Measurements from ENCODE around the gene DGKH. TPM values are rescaled to one million over a fixed set of nuclear protein-coding genes. Genes with fewer than 3 reads are reported as not detected.

DGKH gene
- total and polyA plus RNA-seq, 2 donors (not counting 1 experiment from before 2014, with no cell fraction given): 6.1 to 7.9 TPM

DNA sequence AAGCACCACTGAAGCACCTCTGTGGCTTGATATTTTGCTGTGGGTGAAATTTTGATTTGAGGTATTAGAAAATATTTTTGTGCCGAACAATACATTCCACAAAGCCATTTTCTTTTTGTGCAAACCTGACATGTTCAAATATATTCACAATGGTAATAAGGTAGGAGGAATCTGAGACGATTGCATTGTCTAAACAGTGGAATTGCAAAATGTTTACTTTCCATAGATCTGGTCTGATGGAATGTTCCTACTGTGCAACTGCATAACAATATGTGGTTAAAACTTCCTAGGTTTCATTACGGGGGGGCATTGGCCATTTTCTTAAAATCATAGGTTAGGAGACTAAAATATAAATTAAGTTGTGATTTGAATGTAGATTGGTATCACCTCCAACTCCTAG is 180.8 kb downstream of the DGKH start:
- H3K79me2 ChIP-seq (ENCODE audit: control insufficient read depth, insufficient read depth, low read length): no peaks in the 10 kb centered on the region
- H4K20me1 ChIP-seq (ENCODE audit: control insufficient read depth, extremely low read depth, insufficient read depth, low read length): no peaks in the 10 kb centered on the region
- no peaks in the 10 kb centered on the region for H3K4me1 ChIP-seq (ENCODE audit: control insufficient read depth, extremely low read depth, insufficient read depth, low read length)
- H3K9ac ChIP-seq (ENCODE audit: insufficient read depth, low read length): no peak overlapping the region
- no peak overlapping the region for H3K27ac ChIP-seq (ENCODE audit: insufficient read depth, low read length)
- H3K4me3 ChIP-seq (replicated peaks in 1 of 4; ENCODE audit: control extremely low read depth in 1 of 4, insufficient read depth in 1 of 4, low read depth in 3 of 4, low read length in 4 of 4): no peak overlapping the region
- no peak for DNase-seq (ENCODE audit: low read depth in 2 of 2)
- no peak overlapping the region for H3K4me2 ChIP-seq (ENCODE audit: extremely low read depth, insufficient read depth, low read length)
- TF ChIP-seq EZH2 (IDR thresholded peaks at IDR 0.05; ENCODE audit: low read length, missing control alignments) (no peak), CTCF (conservative IDR thresholded peaks at IDR 0.05 in 1 of 2, IDR thresholded peaks at IDR 0.05 in 1 of 2; ENCODE audit: low read depth in 1 of 2, low read length in 2 of 2) (no peak)
- H3K9me3 ChIP-seq (ENCODE audit: control insufficient read depth, insufficient read depth, low read depth, low read length): no peaks in the 10 kb centered on the region
- no peak overlapping the region for H2AFZ ChIP-seq (ENCODE audit: low read length)
- no peaks in the 10 kb centered on the region for H3K36me3 ChIP-seq (ENCODE audit: control insufficient read depth, insufficient read depth, low read length)
- no peaks in the 10 kb centered on the region for H3K27me3 ChIP-seq (ENCODE audit: control insufficient read depth, insufficient read depth, low read length)

DNA sequence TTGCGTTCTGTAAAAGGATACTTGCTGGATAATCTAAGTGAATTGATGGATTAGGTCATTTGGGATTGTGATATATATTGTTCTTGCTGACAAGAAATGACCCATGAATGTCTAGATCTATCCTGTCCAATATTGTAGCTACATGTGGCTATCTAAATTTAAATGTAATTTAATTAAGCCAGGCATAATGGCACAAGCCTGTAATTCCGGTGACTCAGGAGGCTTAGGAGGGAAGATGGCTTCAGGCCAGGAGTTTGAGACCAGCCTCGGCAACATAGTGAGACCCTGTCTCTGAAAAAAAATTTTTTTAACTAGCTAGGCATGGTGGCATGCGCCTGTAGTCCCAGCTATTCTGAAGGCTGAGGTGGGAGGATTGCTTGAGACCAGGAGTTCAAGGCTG is 184.2 kb downstream of the DGKH start:
- Histone ChIP-seq H4K20me1 (ENCODE audit: control insufficient read depth, extremely low read depth, insufficient read depth, low read length) (no peaks in the 10 kb centered on the region), H3K4me1 (ENCODE audit: control insufficient read depth, extremely low read depth, insufficient read depth, low read length) (no peaks in the 10 kb centered on the region), H2AFZ (ENCODE audit: low read length) (no peak overlapping the region), H3K9ac (ENCODE audit: insufficient read depth, low read length) (no peak overlapping the region), H3K27me3 (ENCODE audit: control insufficient read depth, insufficient read depth, low read length) (no peaks in the 10 kb centered on the region), H3K9me3 (ENCODE audit: control insufficient read depth, insufficient read depth, low read depth, low read length) (no peaks in the 10 kb centered on the region), H3K79me2 (ENCODE audit: control insufficient read depth, insufficient read depth, low read length) (no peaks in the 10 kb centered on the region), H3K4me3 (replicated peaks in 1 of 4; ENCODE audit: control extremely low read depth in 1 of 4, insufficient read depth in 1 of 4, low read depth in 3 of 4, low read length in 4 of 4) (no peak overlapping the region), H3K27ac (ENCODE audit: insufficient read depth, low read length) (no peak overlapping the region), H3K4me2 (ENCODE audit: extremely low read depth, insufficient read depth, low read length) (no peak overlapping the region), H3K36me3 (ENCODE audit: control insufficient read depth, insufficient read depth, low read length) (no peaks in the 10 kb centered on the region)
- DNase-seq (ENCODE audit: low read depth in 2 of 2): no peak
- no peak for TF ChIP-seq CTCF (conservative IDR thresholded peaks at IDR 0.05 in 1 of 2, IDR thresholded peaks at IDR 0.05 in 1 of 2; ENCODE audit: low read depth in 1 of 2, low read length in 2 of 2)
- no peak for TF ChIP-seq EZH2 (IDR thresholded peaks at IDR 0.05; ENCODE audit: low read length, missing control alignments)

- Histone ChIP-seq H3K9me3 (ENCODE audit: control insufficient read depth, insufficient read depth, low read depth, low read length) (no peaks in the 10 kb centered on the region), H3K4me2 (ENCODE audit: extremely low read depth, insufficient read depth, low read length) (no peak overlapping the region), H3K27ac (ENCODE audit: insufficient read depth, low read length) (no peak overlapping the region), H2AFZ (ENCODE audit: low read length) (no peak overlapping the region), H3K4me3 (replicated peaks in 1 of 4; ENCODE audit: control extremely low read depth in 1 of 4, insufficient read depth in 1 of 4, low read depth in 3 of 4, low read length in 4 of 4) (no peak overlapping the region), H3K36me3 (ENCODE audit: control insufficient read depth, insufficient read depth, low read length) (no peaks in the 10 kb centered on the region), H3K27me3 (ENCODE audit: control insufficient read depth, insufficient read depth, low read length) (no peaks in the 10 kb centered on the region), H3K79me2 (ENCODE audit: control insufficient read depth, insufficient read depth, low read length) (no peaks in the 10 kb centered on the region), H3K9ac (ENCODE audit: insufficient read depth, low read length) (no peak overlapping the region), H4K20me1 (ENCODE audit: control insufficient read depth, extremely low read depth, insufficient read depth, low read length) (no peaks in the 10 kb centered on the region), H3K4me1 (ENCODE audit: control insufficient read depth, extremely low read depth, insufficient read depth, low read length) (no peaks in the 10 kb centered on the region)
- DNase-seq (ENCODE audit: low read depth in 2 of 2): no peak
- TF ChIP-seq CTCF (conservative IDR thresholded peaks at IDR 0.05 in 1 of 2, IDR thresholded peaks at IDR 0.05 in 1 of 2; ENCODE audit: low read depth in 1 of 2, low read length in 2 of 2): no peak
- no peak for TF ChIP-seq EZH2 (IDR thresholded peaks at IDR 0.05; ENCODE audit: low read length, missing control alignments)
Measured at GRCh38 chr13:42233726-42234125, 185.3 kb downstream of the DGKH start.

Measured in fibroblast of lung (primary cell).